Measurements from ENCODE around the gene PGAP3.

The PGAP3 gene

GRCh38 chr17:39651923-39652586 lies 35.8 kb downstream of the PGAP3 start:
- no peak for DNase-seq
- peaks cover 52% of the 10 kb centered on the region for H3K79me1 ChIP-seq (replicated peaks; ENCODE audit: low read length, poor library complexity, severe bottlenecking)
- H2BK120ac ChIP-seq (ENCODE audit: low read depth, low read length) = no peak overlapping the region
- no peak overlapping the region for H4K8ac ChIP-seq (ENCODE audit: low read length)
- H3K4me1 ChIP-seq (ENCODE audit: control insufficient read depth, insufficient read depth, low read depth, low read length) = peaks cover 26% of the 10 kb centered on the region
- H3K36me3 ChIP-seq (ENCODE audit: control insufficient read depth in 1 of 2, insufficient read depth in 2 of 2, low read depth in 1 of 2, low read length in 2 of 2) = peaks cover 10 to 42% of the 10 kb centered on the region in 2 experiments
- H3K14ac ChIP-seq (ENCODE audit: low read length in 2 of 2) = no peak overlapping the region
- no peak overlapping the region for H3K23ac ChIP-seq (ENCODE audit: low read length in 2 of 2)
- H3K27ac ChIP-seq (ENCODE audit: low read length, poor library complexity, severe bottlenecking) = no peak overlapping the region
- no peak overlapping the region for H2BK5ac ChIP-seq (ENCODE audit: low read depth, low read length, poor library complexity, severe bottlenecking)
- H2AK5ac ChIP-seq (ENCODE audit: low read length, severe bottlenecking) = no peak overlapping the region
- H3K4me3 ChIP-seq (ENCODE audit: insufficient read depth in 1 of 2, low read depth in 1 of 2, low read length in 2 of 2) = no peak overlapping the region
- H3K9me3 ChIP-seq (ENCODE audit: control insufficient read depth, low read length) = no peaks in the 10 kb centered on the region
- H3K27me3 ChIP-seq (ENCODE audit: control insufficient read depth in 1 of 2, insufficient read depth in 1 of 2, low read length in 2 of 2) = no peaks in the 10 kb centered on the region
- no peak overlapping the region for H2BK12ac ChIP-seq (ENCODE audit: low read length in 2 of 2)
- no peak overlapping the region for H3K9ac ChIP-seq (ENCODE audit: low read length)
- H3K4me2 ChIP-seq (ENCODE audit: low read length, poor library complexity, severe bottlenecking) = no peak overlapping the region
- peak overlapping the region in 1 of 2 experiments; percentile 4 for H3K18ac ChIP-seq (ENCODE audit: low read depth in 1 of 2, low read length in 2 of 2)
- no peak overlapping the region for H4K91ac ChIP-seq (ENCODE audit: low read length)
- no peak overlapping the region for H2BK15ac ChIP-seq (ENCODE audit: low read depth, poor library complexity, severe bottlenecking)
- H2AFZ ChIP-seq (ENCODE audit: low read depth, low read length) = no peak overlapping the region
- H3K4ac ChIP-seq (ENCODE audit: low read depth in 1 of 2, low read length in 2 of 2) = no peak overlapping the region
- 86% methylated on average over 8 of the region's 8 CpGs for WGBS

DNA sequence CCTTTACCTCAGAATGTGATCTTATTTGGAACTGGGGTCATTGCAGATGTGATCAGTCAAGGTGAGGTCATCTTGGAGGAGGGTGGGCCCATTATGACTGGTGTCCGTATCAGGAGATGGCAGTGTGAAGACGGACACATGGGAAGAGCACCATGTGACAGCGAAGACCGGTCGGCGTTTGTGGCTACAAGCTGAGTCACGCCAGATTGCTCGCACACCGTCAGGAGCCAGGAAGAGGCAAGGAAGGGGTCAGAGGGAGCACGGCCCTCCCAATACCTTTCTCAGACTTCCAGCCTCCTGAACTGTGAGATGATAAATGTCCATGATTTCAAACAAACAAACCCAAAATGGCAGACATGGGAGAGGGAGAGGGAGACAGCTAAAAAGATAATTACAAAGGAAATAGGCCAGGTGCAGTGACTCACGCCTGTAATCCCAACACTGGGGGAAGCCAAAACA lies 37.7 kb downstream of the PGAP3 start:
- Histone ChIP-seq H2AK5ac (ENCODE audit: low read length, severe bottlenecking) (no peak overlapping the region), H3K23ac (ENCODE audit: low read length in 2 of 2) (no peak overlapping the region), H3K4me1 (ENCODE audit: control insufficient read depth, insufficient read depth, low read depth, low read length) (peaks cover 26% of the 10 kb centered on the region), H3K4me2 (ENCODE audit: low read length, poor library complexity, severe bottlenecking) (no peak overlapping the region), H4K91ac (ENCODE audit: low read length) (peak overlapping the region; percentile 1), H3K36me3 (ENCODE audit: control insufficient read depth in 1 of 2, insufficient read depth in 2 of 2, low read depth in 1 of 2, low read length in 2 of 2) (peaks cover 12 to 33% of the 10 kb centered on the region in 2 experiments), H2BK15ac (ENCODE audit: low read depth, poor library complexity, severe bottlenecking) (no peak overlapping the region), H3K18ac (ENCODE audit: low read depth in 1 of 2, low read length in 2 of 2) (no peak overlapping the region), H3K27ac (ENCODE audit: low read length, poor library complexity, severe bottlenecking) (no peak overlapping the region), H2BK5ac (ENCODE audit: low read depth, low read length, poor library complexity, severe bottlenecking) (no peak overlapping the region), H3K27me3 (ENCODE audit: control insufficient read depth in 1 of 2, insufficient read depth in 1 of 2, low read length in 2 of 2) (no peaks in the 10 kb centered on the region), H4K8ac (ENCODE audit: low read length) (no peak overlapping the region), H2AFZ (ENCODE audit: low read depth, low read length) (no peak overlapping the region), H3K4ac (ENCODE audit: low read depth in 1 of 2, low read length in 2 of 2) (no peak overlapping the region), H3K9me3 (ENCODE audit: control insufficient read depth, low read length) (no peaks in the 10 kb centered on the region), H2BK12ac (ENCODE audit: low read length in 2 of 2) (no peak overlapping the region), H3K9ac (ENCODE audit: low read length) (no peak overlapping the region), H3K14ac (ENCODE audit: low read length in 2 of 2) (no peak overlapping the region), H3K79me1 (replicated peaks; ENCODE audit: low read length, poor library complexity, severe bottlenecking) (peaks cover 47% of the 10 kb centered on the region), H2BK120ac (ENCODE audit: low read depth, low read length) (no peak overlapping the region), H3K4me3 (ENCODE audit: insufficient read depth in 1 of 2, low read depth in 1 of 2, low read length in 2 of 2) (no peak overlapping the region)
- DNase-seq = no peak
- WGBS = 86% methylated on average over 8 of the region's 11 CpGs

DNA sequence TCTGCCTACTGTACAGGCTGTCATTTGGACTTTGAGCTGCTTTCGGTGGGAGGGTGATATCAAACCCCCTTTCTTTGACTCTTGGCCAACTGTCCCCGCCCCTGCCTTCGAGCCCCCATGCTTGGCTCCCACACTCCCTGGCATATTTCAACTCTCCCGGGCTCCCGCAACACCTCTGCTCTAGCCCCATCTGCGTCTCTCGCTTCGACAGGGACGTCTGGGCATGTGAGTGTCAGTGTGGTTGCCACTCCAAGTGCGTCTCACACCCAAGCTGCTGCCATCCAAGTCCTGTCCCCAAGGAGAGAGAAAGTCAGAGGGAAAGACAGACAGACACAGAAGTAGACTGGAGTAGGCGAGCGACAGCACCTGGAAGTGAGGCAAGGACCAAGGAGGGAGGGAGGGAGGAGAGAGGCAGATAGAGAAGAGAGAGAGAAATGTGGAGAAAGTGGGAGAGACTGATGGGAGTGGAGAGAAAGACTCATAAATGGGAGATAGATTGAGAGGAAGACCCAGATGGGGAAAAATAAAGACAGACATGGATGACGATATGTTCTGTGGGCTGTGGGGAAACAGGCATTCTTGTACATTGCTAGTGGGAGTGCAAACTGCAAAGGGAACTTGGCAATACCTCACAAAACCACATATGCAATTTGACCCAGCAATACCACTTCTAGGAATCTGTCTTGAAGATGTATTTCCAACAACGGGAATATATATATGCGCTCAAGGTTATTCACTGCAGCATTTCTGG lies 39.1 kb downstream of the PGAP3 start:
- H3K27ac ChIP-seq (ENCODE audit: low read length, poor library complexity, severe bottlenecking) = no peak overlapping the region
- H4K91ac ChIP-seq (ENCODE audit: low read length) = no peak overlapping the region
- H3K4ac ChIP-seq (ENCODE audit: low read depth in 1 of 2, low read length in 2 of 2) = no peak overlapping the region
- H3K4me1 ChIP-seq (ENCODE audit: control insufficient read depth, insufficient read depth, low read depth, low read length) = peaks cover 37% of the 10 kb centered on the region
- no peak overlapping the region for H2BK5ac ChIP-seq (ENCODE audit: low read depth, low read length, poor library complexity, severe bottlenecking)
- DNase-seq = no peak
- no peak overlapping the region for H3K9ac ChIP-seq (ENCODE audit: low read length)
- H2BK120ac ChIP-seq (ENCODE audit: low read depth, low read length) = no peak overlapping the region
- peaks cover 43% of the 10 kb centered on the region for H3K79me1 ChIP-seq (replicated peaks; ENCODE audit: low read length, poor library complexity, severe bottlenecking)
- no peak overlapping the region for H4K8ac ChIP-seq (ENCODE audit: low read length)
- 94% methylated on average over 13 of the region's 15 CpGs for WGBS
- H3K4me2 ChIP-seq (ENCODE audit: low read length, poor library complexity, severe bottlenecking) = no peak overlapping the region
- H3K27me3 ChIP-seq (ENCODE audit: control insufficient read depth in 1 of 2, insufficient read depth in 1 of 2, low read length in 2 of 2) = no peaks in the 10 kb centered on the region
- H3K14ac ChIP-seq (ENCODE audit: low read length in 2 of 2) = no peak overlapping the region
- H2BK12ac ChIP-seq (ENCODE audit: low read length in 2 of 2) = no peak overlapping the region
- no peak overlapping the region for H2BK15ac ChIP-seq (ENCODE audit: low read depth, poor library complexity, severe bottlenecking)
- H2AFZ ChIP-seq (ENCODE audit: low read depth, low read length) = no peak overlapping the region
- no peak overlapping the region for H2AK5ac ChIP-seq (ENCODE audit: low read length, severe bottlenecking)
- no peaks in the 10 kb centered on the region for H3K9me3 ChIP-seq (ENCODE audit: control insufficient read depth, low read length)
- no peak overlapping the region for H3K23ac ChIP-seq (ENCODE audit: low read length in 2 of 2)
- no peak overlapping the region for H3K4me3 ChIP-seq (ENCODE audit: insufficient read depth in 1 of 2, low read depth in 1 of 2, low read length in 2 of 2)
- H3K36me3 ChIP-seq (ENCODE audit: control insufficient read depth in 1 of 2, insufficient read depth in 2 of 2, low read depth in 1 of 2, low read length in 2 of 2) = peaks cover 7 to 25% of the 10 kb centered on the region in 2 experiments
- H3K18ac ChIP-seq (ENCODE audit: low read depth in 1 of 2, low read length in 2 of 2) = no peak overlapping the region

DNA sequence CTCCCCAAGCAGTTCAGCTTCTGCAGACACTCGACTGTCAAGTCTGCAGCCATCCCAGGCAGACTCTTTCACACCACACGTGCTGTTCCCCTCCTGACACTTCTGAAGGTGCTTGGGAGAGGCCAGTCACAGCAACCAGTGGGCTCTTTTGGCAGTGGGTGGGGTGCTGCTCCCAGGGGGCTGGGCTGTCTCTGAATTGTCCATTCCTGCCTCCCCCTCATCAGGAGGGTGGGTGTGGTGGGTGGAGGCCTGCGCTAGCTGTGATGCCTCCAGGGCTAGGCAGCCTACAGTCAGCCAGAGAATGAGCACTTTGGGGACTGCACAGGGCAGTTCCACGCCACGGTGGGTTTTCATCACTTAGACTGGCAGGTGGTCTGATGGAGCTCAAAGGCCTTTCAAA lies 40.6 kb downstream of the PGAP3 start:
- Histone ChIP-seq H3K79me1 (replicated peaks; ENCODE audit: low read length, poor library complexity, severe bottlenecking) (peaks cover 44% of the 10 kb centered on the region), H3K14ac (ENCODE audit: low read length in 2 of 2) (no peak overlapping the region), H2AK5ac (ENCODE audit: low read length, severe bottlenecking) (no peak overlapping the region), H3K4ac (ENCODE audit: low read depth in 1 of 2, low read length in 2 of 2) (no peak overlapping the region), H4K91ac (ENCODE audit: low read length) (no peak overlapping the region), H2BK120ac (ENCODE audit: low read depth, low read length) (no peak overlapping the region), H3K18ac (ENCODE audit: low read depth in 1 of 2, low read length in 2 of 2) (no peak overlapping the region), H2BK12ac (ENCODE audit: low read length in 2 of 2) (no peak overlapping the region), H3K27me3 (ENCODE audit: control insufficient read depth in 1 of 2, insufficient read depth in 1 of 2, low read length in 2 of 2) (no peaks in the 10 kb centered on the region), H3K9me3 (ENCODE audit: control insufficient read depth, low read length) (no peaks in the 10 kb centered on the region), H4K8ac (ENCODE audit: low read length) (no peak overlapping the region), H2AFZ (ENCODE audit: low read depth, low read length) (no peak overlapping the region), H3K9ac (ENCODE audit: low read length) (no peak overlapping the region), H3K4me3 (ENCODE audit: insufficient read depth in 1 of 2, low read depth in 1 of 2, low read length in 2 of 2) (no peak overlapping the region), H3K4me2 (ENCODE audit: low read length, poor library complexity, severe bottlenecking) (no peak overlapping the region), H3K36me3 (ENCODE audit: control insufficient read depth in 1 of 2, insufficient read depth in 2 of 2, low read depth in 1 of 2, low read length in 2 of 2) (peaks cover 7 to 20% of the 10 kb centered on the region in 2 experiments), H2BK15ac (ENCODE audit: low read depth, poor library complexity, severe bottlenecking) (no peak overlapping the region), H2BK5ac (ENCODE audit: low read depth, low read length, poor library complexity, severe bottlenecking) (no peak overlapping the region), H3K23ac (ENCODE audit: low read length in 2 of 2) (no peak overlapping the region), H3K27ac (ENCODE audit: low read length, poor library complexity, severe bottlenecking) (no peak overlapping the region), H3K4me1 (ENCODE audit: control insufficient read depth, insufficient read depth, low read depth, low read length) (peaks cover 37% of the 10 kb centered on the region)
- WGBS = 77% methylated on average over 5 of the region's 5 CpGs
- no peak for DNase-seq

Measured in mesenchymal stem cell (in vitro differentiated cells and primary cell).